ENCODE results near the gene HNRNPLL.

DNA sequence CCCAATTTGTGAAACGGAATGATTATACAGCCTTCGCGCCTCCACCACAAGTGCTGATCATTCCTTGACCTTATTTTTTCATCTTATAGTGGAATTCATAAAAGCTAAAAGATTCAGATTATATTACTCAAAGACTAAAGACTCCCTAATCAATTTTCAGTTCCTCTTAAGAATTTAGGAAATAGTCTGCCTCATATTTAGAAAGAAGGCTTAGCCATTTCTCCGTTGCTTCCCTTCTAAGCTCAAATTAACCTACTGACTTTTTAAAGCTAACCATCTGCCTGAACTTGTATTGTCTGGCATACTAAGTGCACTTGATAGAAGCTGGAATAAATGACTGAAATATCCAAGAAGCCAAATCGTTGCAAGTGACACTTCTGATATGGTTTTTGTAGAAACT is 44.7 kb downstream of the HNRNPLL start:
- TF ChIP-seq CTCF (IDR thresholded peaks at IDR 0.05 in 8 of 11, conservative IDR thresholded peaks at IDR 0.05 in 3 of 11) (no peak), POLR2A (IDR thresholded peaks at IDR 0.05) (no peak)
